Fibroblast of lung (primary cell): ENCODE measurements around the gene PFKFB3. TPM values are rescaled to one million over a fixed set of nuclear protein-coding genes. Genes with fewer than 3 reads are reported as not detected.

Source experiments
- DNase-seq, 2 donors: peaks; one replicate each; pipeline versions ENCODE4 v3.0.0 to v3.0.0-alpha.2; 2010; ENCODE audit warnings: low read depth in 2 of 2
- H2AFZ ChIP-seq: 2 replicates; pipeline ENCODE4 v1.5.1; 2012; ENCODE audit warnings: low read length, control low read depth, inconsistent platforms
- H3K27ac ChIP-seq: 2 replicates; pipeline ENCODE4 v1.5.1; 2011; ENCODE audit warnings: low read length, control low read depth; ENCODE audit not compliant: insufficient read depth
- H3K27me3 ChIP-seq: 2 replicates; pipeline ENCODE4 v1.5.1; 2011; ENCODE audit warnings: mild to moderate bottlenecking, low read length; ENCODE audit not compliant: control insufficient read depth, insufficient read depth
- H3K36me3 ChIP-seq: 2 replicates; pipeline ENCODE4 v1.5.1; 2011; ENCODE audit warnings: low read length; ENCODE audit not compliant: control insufficient read depth, insufficient read depth
- H3K4me1 ChIP-seq: 2 replicates; pipeline ENCODE4 v1.5.1; 2011; ENCODE audit warnings: low read length; ENCODE audit not compliant: control insufficient read depth, insufficient read depth; ENCODE audit errors: extremely low read depth
- H3K4me2 ChIP-seq: 2 replicates; pipeline ENCODE4 v1.5.1; 2011; ENCODE audit warnings: low read length, control low read depth; ENCODE audit not compliant: insufficient read depth; ENCODE audit errors: extremely low read depth
- H3K4me3 ChIP-seq, 4 experiments: fragments of 200-600 bp in 1 of 4; sonication (generic) in 1 of 4; replicated peaks in 1 of 4; 2 replicates each; pipeline ENCODE4 v1.5.1; 2011 to 2016; ENCODE audit warnings: low read length in 4 of 4, low read depth in 3 of 4, mild to moderate bottlenecking in 3 of 4, control low read depth in 2 of 4, inconsistent platforms in 1 of 4, mixed read lengths in 1 of 4; ENCODE audit not compliant: insufficient read depth in 1 of 4; ENCODE audit errors: control extremely low read depth in 1 of 4
- H3K79me2 ChIP-seq: 2 replicates; pipeline ENCODE4 v1.5.1; 2012; ENCODE audit warnings: mild to moderate bottlenecking, low read length, inconsistent platforms; ENCODE audit not compliant: control insufficient read depth, insufficient read depth
- H3K9ac ChIP-seq: 2 replicates; pipeline ENCODE4 v1.5.1; 2011; ENCODE audit warnings: mild to moderate bottlenecking, low read length, control low read depth; ENCODE audit not compliant: insufficient read depth
- H3K9me3 ChIP-seq: 2 replicates; pipeline ENCODE4 v1.5.1; 2012; ENCODE audit warnings: low read depth, low read length; ENCODE audit not compliant: control insufficient read depth, insufficient read depth
- H4K20me1 ChIP-seq: 2 replicates; pipeline ENCODE4 v1.5.1; 2011; ENCODE audit warnings: low read length; ENCODE audit not compliant: control insufficient read depth, insufficient read depth; ENCODE audit errors: extremely low read depth
- EZH2 ChIP-seq: IDR thresholded peaks from 2 replicates; pipeline ENCODE4 v1.5.1; 2012; ENCODE audit warnings: low read length, control low read depth, mild to moderate bottlenecking; ENCODE audit errors: missing control alignments
- polyA plus RNA-seq, 2 donors: library from polyadenylated mRNA; depleted of rRNA in 1 of 2; stranded (reverse) in 1 of 2; unstranded in 1 of 2; fragments of >200 nt; gene quantifications; 2 replicates each; pipeline ENCODE4 v1.2.1, GENCODE V29; 2011 to 2012; ENCODE audit warnings: missing spikeins in 1 of 2
- total RNA-seq: library from RNA; depleted of rRNA; stranded (reverse); fragments of >200 nt; gene quantifications from 2 replicates; pipeline ENCODE4 v1.2.1, GENCODE V29; 2014
- TF ChIP-seq, protein P1 (sequence below), 2 donors: IDR thresholded peaks in 1 of 2; conservative IDR thresholded peaks in 1 of 2; 1 replicate in 1 of 2; 2 replicates in 1 of 2; pipeline ENCODE4 v1.5.1; 2011 to 2012; ENCODE audit warnings: low read length in 2 of 2, control low read depth in 1 of 2, inconsistent platforms in 1 of 2, low read depth in 1 of 2, mild to moderate bottlenecking in 1 of 2

The PFKFB3 gene
- total and polyA plus RNA-seq, 2 donors (not counting 1 experiment from before 2014, with no cell fraction given): 14.2 to 25.8 TPM

DNA sequence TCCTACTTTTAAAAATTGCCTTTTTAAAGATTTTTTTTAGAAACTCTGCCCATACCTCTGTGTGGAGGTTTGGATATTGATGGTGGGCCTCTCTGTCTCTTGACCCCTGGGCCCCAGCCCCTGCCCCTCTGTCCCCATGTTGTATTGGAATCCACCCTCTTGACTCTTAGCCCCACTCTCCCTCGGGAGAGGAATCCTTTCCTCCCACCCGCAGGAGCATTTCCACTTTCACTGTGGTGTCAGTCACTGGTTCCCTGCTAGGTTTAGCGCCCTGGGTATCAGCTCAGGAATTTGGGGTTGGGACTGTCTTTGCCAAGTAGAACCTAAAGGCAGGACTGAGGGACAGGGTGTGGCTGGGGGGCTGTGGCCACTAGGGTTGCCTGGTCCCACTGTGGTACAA is 10.1 kb downstream of the PFKFB3 start:
- H3K4me3 ChIP-seq: no peak overlapping the region
- peaks cover 8% of the 10 kb centered on the region for H3K4me1 ChIP-seq
- DNase-seq: no peak
- H3K9me3 ChIP-seq: no peaks in the 10 kb centered on the region
- H2AFZ ChIP-seq: no peak overlapping the region
- peaks cover 25% of the 10 kb centered on the region for H3K36me3 ChIP-seq
- H3K27ac ChIP-seq: no peak overlapping the region
- no peak overlapping the region for H3K4me2 ChIP-seq
- TF ChIP-seq, protein P1, sequence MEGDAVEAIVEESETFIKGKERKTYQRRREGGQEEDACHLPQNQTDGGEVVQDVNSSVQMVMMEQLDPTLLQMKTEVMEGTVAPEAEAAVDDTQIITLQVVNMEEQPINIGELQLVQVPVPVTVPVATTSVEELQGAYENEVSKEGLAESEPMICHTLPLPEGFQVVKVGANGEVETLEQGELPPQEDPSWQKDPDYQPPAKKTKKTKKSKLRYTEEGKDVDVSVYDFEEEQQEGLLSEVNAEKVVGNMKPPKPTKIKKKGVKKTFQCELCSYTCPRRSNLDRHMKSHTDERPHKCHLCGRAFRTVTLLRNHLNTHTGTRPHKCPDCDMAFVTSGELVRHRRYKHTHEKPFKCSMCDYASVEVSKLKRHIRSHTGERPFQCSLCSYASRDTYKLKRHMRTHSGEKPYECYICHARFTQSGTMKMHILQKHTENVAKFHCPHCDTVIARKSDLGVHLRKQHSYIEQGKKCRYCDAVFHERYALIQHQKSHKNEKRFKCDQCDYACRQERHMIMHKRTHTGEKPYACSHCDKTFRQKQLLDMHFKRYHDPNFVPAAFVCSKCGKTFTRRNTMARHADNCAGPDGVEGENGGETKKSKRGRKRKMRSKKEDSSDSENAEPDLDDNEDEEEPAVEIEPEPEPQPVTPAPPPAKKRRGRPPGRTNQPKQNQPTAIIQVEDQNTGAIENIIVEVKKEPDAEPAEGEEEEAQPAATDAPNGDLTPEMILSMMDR (conservative IDR thresholded peaks at IDR 0.05 in 1 of 2, IDR thresholded peaks at IDR 0.05 in 1 of 2; ENCODE audit: low read depth in 1 of 2, low read length in 2 of 2): no peak
- TF ChIP-seq EZH2: no peak
- H3K79me2 ChIP-seq: peaks cover 31% of the 10 kb centered on the region
- no peaks in the 10 kb centered on the region for H3K27me3 ChIP-seq
- H3K9ac ChIP-seq: no peak overlapping the region
- no peaks in the 10 kb centered on the region for H4K20me1 ChIP-seq

DNA sequence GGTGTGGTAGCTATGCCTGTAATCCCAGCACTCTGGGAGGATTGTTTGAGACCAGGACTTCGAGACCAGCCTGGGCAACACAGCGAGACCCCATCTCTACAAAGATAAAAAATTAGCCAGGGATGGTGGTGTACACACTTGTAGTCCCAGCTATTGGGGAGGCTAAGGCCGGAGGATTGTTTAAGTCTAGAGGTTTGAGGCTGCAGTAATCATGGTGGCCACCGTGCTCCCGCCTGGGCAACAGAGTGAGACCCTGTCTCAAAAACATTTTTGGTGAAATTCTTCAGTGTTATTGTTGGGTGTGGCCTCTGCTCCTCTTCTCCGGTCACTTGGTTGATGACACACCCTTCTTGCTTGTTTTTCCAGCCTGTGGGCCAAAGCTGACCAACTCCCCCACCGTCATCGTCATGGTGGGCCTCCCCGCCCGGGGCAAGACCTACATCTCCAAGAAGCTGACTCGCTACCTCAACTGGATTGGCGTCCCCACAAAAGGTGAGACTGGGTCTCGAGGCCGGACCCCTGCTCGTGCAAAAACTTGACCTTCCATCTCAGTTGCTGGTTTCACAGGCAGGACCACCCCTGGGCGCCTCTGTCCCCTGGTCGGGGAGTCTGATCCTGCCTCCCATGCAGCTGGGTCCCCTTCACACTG is 10.6 kb downstream of the PFKFB3 start:
- no peaks in the 10 kb centered on the region for H3K27me3 ChIP-seq
- DNase-seq: peak in 1 of 2 donors; percentile 20
- no peak overlapping the region for H3K4me2 ChIP-seq
- peaks cover 29% of the 10 kb centered on the region for H3K79me2 ChIP-seq
- H4K20me1 ChIP-seq: no peaks in the 10 kb centered on the region
- H2AFZ ChIP-seq: no peak overlapping the region
- H3K9ac ChIP-seq: no peak overlapping the region
- H3K27ac ChIP-seq: no peak overlapping the region
- TF ChIP-seq, protein P1 (conservative IDR thresholded peaks at IDR 0.05 in 1 of 2, IDR thresholded peaks at IDR 0.05 in 1 of 2; ENCODE audit: low read depth in 1 of 2, low read length in 2 of 2): no peak
- no peak for TF ChIP-seq EZH2
- H3K4me3 ChIP-seq: no peak overlapping the region
- H3K36me3 ChIP-seq: peaks cover 28% of the 10 kb centered on the region
- no peaks in the 10 kb centered on the region for H3K9me3 ChIP-seq
- peaks cover 8% of the 10 kb centered on the region for H3K4me1 ChIP-seq

DNA sequence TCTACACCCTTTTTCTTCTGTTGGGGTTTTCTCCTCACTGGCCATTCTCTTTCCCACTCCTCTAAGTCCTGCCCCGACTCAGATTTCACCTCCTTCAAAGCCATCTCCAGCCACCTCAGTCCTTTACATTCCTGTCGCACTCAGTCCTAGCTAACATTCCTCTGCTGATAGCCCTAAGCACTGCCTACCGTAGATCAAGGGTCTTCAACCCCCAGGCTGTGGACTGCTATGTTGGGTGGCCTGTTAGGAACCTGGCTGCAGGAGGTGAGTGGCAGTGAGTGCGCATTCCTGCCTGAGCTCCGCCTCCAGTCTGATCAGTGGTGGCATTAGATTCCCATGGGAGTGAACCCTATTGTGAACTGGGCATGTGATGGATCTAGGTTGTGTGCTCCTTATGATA is 11.2 kb downstream of the PFKFB3 start:
- Histone ChIP-seq H3K79me2 (peaks cover 25% of the 10 kb centered on the region), H3K36me3 (peaks cover 28% of the 10 kb centered on the region)

More for the DNA sequence above, 11.2 kb downstream of the PFKFB3 start:
- no peak overlapping the region for H3K9ac ChIP-seq
- DNase-seq: no peak
- no peaks in the 10 kb centered on the region for H3K9me3 ChIP-seq
- H3K27me3 ChIP-seq: no peaks in the 10 kb centered on the region
- no peak overlapping the region for H3K4me3 ChIP-seq
- H4K20me1 ChIP-seq: no peaks in the 10 kb centered on the region
- TF ChIP-seq EZH2: no peak
- TF ChIP-seq, protein P1 (conservative IDR thresholded peaks at IDR 0.05 in 1 of 2, IDR thresholded peaks at IDR 0.05 in 1 of 2; ENCODE audit: low read depth in 1 of 2, low read length in 2 of 2): no peak
- peaks cover 8% of the 10 kb centered on the region for H3K4me1 ChIP-seq
- H3K27ac ChIP-seq: no peak overlapping the region
- no peak overlapping the region for H2AFZ ChIP-seq
- H3K4me2 ChIP-seq: no peak overlapping the region
